ENCODE data around the gene SGPL1.

DNA sequence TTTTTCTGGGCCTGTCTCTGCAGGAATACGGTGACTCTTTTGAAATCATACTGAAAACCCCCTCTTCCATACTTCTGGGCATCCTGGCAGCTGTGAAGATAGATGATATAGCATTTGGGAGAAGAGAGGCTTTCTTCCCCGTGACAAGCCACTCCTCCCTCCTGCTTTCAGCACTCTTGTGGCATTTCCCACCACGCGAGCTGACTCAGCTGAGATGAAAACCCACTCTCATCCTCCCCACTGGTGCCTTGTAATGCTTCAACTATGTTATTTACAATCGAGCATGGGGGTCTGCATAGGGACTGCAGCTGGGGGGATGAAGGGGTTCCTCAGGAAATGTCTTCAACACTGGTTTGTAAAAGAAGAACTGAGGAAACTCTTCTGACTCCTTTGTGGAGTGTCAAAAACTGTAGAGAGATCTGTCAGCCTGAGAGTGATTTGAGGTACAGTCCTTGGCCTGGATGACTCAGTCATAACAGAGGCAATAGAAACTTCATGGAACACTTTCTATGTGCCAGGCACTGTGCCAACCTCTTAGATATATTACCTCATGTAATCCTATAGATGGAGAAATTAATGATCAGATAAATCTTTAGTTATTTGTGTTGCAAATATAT is 28.8 kb upstream of the SGPL1 start:
- TF ChIP-seq, protein P1, sequence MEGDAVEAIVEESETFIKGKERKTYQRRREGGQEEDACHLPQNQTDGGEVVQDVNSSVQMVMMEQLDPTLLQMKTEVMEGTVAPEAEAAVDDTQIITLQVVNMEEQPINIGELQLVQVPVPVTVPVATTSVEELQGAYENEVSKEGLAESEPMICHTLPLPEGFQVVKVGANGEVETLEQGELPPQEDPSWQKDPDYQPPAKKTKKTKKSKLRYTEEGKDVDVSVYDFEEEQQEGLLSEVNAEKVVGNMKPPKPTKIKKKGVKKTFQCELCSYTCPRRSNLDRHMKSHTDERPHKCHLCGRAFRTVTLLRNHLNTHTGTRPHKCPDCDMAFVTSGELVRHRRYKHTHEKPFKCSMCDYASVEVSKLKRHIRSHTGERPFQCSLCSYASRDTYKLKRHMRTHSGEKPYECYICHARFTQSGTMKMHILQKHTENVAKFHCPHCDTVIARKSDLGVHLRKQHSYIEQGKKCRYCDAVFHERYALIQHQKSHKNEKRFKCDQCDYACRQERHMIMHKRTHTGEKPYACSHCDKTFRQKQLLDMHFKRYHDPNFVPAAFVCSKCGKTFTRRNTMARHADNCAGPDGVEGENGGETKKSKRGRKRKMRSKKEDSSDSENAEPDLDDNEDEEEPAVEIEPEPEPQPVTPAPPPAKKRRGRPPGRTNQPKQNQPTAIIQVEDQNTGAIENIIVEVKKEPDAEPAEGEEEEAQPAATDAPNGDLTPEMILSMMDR (conservative IDR thresholded peaks at IDR 0.05; ENCODE audit: low read depth in 2 of 2) = no peak
- no peak for TF ChIP-seq EZH2 (IDR thresholded peaks at IDR 0.05; ENCODE audit: low read depth, unreplicated experiment)
- TF ChIP-seq EZH2phosphoT487 (IDR thresholded peaks at IDR 0.05; ENCODE audit: unreplicated experiment) = no peak

All from GM23338 (cell line).